ENCODE results near the gene CLEC6A. TPM values are rescaled to one million over a fixed set of nuclear protein-coding genes. Genes with fewer than 3 reads are reported as not detected.
"Not testable (repeated sequence)": the region's sequence is repeated elsewhere in the genome, so short reads cannot be mapped to it uniquely, and the experiment has no call there.

The CLEC6A gene
- polyA plus RNA-seq, 1 donor from 2014 or later: not detected

DNA sequence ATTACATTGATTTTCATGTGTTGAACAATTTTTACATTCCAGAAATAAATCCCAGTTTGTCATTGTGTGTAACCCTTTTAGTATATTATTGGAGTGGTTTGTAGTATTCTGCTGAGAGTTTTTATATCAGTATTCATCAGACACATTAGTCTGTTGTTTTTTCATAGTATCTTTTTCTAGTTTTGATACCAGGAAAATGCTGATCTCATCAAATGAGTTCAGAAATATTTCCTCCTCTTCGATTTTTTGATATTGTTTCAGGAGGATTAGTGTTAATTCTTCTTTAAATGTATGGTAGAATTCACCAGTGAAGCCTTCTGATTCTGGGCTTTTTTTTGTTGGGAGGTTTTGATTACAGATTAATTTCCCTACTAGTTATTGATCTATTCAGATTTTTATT, 15.3 kb downstream of the CLEC6A start:
- no peaks in the 10 kb centered on the region for H3K36me3 Mint-ChIP-seq
- H3K4me1 Mint-ChIP-seq: no peaks in the 10 kb centered on the region
- no peak overlapping the region for H3K27ac Mint-ChIP-seq
- H3K9me3 Mint-ChIP-seq: peaks cover 3 to 8% (median 3%) of the 10 kb centered on the region in 3 donors
- H3K27me3 Mint-ChIP-seq: peaks cover 3% of the 10 kb centered on the region
- H3K4me3 Mint-ChIP-seq: no peak overlapping the region

DNA sequence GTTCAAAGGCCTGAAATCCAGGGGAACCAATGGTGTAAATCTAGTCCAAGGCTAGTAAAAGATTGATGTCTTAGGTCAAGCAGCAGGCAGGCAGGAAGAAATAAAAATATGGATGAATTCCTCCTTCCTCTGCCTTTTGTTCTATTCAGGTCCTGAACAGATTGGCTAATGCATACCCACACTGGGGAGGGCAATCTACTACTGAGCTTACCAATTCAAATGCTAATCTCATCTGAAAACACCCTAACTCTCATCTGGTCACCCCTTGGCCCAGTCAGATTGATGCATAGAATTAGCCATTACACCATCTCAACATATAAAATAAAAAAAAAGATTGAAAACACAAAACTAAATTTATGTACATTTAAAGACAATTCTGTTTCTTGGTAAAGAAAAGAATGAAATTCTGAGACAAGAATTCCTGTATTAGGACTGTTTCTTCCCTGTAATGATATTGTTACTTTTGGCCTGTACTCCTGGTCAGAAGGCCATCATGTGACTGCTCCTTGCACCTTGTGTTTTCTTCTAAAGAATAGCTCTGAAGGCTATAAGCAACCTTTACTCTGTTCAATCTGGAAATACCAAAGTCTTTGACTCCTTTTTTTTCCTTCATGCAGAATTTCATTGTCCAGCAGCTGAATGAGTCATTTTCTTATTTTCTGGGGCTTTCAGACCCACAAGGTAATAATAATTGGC, 19.9 kb downstream of the CLEC6A start:
- Mint-ChIP-seq H3K27me3 (peaks cover 5% of the 10 kb centered on the region), H3K9me3 (no peaks in the 10 kb centered on the region), H3K36me3 (no peaks in the 10 kb centered on the region), H3K4me3 (no peak overlapping the region), H3K27ac (no peak overlapping the region), H3K4me1 (no peaks in the 10 kb centered on the region)

GRCh38 chr12:8482571-8483061, 26.9 kb downstream of the CLEC6A start:
- Mint-ChIP-seq H3K27me3 (peaks cover 12% of the 10 kb centered on the region), H3K36me3 (no peaks in the 10 kb centered on the region), H3K27ac (no peak overlapping the region), H3K9me3 (peaks cover 0 to 9% (median 4%) of the 10 kb centered on the region in 3 donors), H3K4me1 (no peaks in the 10 kb centered on the region), H3K4me3 (no peak overlapping the region)

- peaks cover 12% of the 10 kb centered on the region for H3K27me3 Mint-ChIP-seq
- no peaks in the 10 kb centered on the region for H3K36me3 Mint-ChIP-seq
- H3K27ac Mint-ChIP-seq: no peak overlapping the region
- no peak overlapping the region for H3K4me3 Mint-ChIP-seq
- peaks cover 0 to 10% (median 5%) of the 10 kb centered on the region in 3 donors for H3K9me3 Mint-ChIP-seq
- no peaks in the 10 kb centered on the region for H3K4me1 Mint-ChIP-seq
These were observed 27.3 kb downstream of the CLEC6A start for GRCh38 chr12:8483079-8483478.

- Mint-ChIP-seq H3K27ac (no peak overlapping the region), H3K36me3 (no peaks in the 10 kb centered on the region), H3K27me3 (peaks cover 10% of the 10 kb centered on the region), H3K9me3 (peaks cover 0 to 7% (median 3%) of the 10 kb centered on the region in 3 donors), H3K4me1 (peaks cover 6 to 8% (median 7%) of the 10 kb centered on the region in 3 donors), H3K4me3 (no peak overlapping the region)
These were observed 36.1 kb downstream of the CLEC6A start for GRCh38 chr12:8491646-8492530.

DNA sequence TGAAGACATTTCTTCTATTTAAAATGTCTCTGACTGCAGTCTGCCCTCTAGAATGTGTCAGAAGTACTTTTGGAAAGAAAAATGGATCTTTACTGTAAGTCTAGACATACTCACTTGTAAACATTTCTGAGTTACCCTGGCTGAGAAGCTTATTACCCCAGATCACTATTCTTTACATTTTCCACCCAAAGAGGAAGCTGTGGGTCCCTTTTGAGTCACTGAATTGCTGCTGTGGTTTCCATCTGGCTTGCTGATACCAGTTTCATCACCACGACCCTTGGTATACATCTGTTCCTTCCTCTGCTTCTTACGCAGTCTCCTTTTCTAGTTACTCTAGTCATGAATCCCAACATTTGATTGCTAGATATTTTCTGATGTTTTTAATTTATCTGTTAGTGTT, 37.3 kb downstream of the CLEC6A start:
- Mint-ChIP-seq H3K9me3 (peaks cover 0 to 3% (median 0%) of the 10 kb centered on the region in 3 donors), H3K4me3 (no peak overlapping the region), H3K4me1 (peaks cover 6 to 8% (median 7%) of the 10 kb centered on the region in 3 donors), H3K27ac (no peak overlapping the region), H3K36me3 (no peaks in the 10 kb centered on the region), H3K27me3 (peaks cover 8% of the 10 kb centered on the region)

DNA sequence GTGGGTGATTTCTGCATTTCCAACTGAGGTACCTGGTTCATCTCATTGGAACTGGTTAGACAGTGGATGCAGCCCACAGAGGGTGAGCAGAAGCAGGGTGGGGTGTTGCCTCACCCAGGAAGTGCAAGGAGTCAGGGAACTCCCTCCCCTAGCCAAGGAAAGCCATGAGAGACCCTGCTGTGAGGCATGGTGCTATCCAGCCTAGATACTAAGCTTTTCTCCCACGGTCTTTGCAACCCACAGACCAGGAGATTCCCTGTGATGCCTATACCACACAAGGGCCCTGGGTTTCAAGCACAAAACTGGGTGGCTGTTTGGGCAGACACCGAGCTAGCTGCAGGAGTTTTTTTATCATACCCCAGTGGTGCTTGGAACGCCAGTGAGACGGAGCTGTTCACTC, 39.9 kb downstream of the CLEC6A start:
- not testable (repeated sequence) for H3K36me3 Mint-ChIP-seq, H3K4me3 Mint-ChIP-seq, H3K27ac Mint-ChIP-seq, H3K4me1 Mint-ChIP-seq, H3K9me3 Mint-ChIP-seq
- H3K27me3 Mint-ChIP-seq: peaks cover 10% of the 10 kb centered on the region

DNA sequence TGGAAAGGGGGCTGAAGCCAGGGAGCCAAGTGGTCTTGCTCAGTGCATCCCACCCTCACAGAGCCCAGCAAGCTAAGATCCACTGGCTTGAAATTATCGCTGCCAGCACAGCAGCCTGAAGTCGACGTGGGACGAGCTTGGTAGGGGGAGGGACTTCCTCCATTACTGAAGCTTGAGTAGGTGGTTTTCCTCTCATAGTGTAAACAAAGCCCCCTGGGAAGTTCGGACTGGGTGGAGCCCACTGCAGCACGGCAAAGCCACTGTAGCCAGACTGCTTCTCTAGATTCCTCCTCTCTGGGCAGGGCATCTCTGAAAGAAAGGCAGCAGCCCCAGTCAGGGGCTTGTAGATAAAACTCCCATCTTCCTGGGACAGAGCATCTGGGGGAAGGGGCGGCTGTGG, 40.3 kb downstream of the CLEC6A start:
- H3K9me3 Mint-ChIP-seq, H3K4me1 Mint-ChIP-seq, H3K36me3 Mint-ChIP-seq, H3K27ac Mint-ChIP-seq, H3K4me3 Mint-ChIP-seq: not testable (repeated sequence)
- H3K27me3 Mint-ChIP-seq: peaks cover 10% of the 10 kb centered on the region

DNA sequence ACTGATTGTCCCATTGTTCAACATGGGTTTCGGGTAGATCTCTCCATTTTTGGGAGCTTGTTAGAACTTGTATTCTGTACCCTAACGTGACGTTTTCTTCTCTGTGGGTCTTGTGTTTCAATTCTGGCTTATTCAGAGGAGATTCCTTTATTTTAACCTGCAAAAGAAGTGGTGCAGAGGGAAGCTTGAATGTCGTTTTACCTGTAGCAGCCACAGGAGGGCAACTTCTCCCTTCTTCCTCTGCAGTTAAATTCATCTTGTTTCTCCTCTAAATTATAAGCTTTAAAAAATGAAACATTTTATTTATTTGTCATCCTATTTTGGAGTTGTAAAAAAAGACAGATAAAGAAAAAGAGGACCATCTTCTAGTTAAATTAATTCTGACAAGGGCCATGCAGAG, 43.9 kb downstream of the CLEC6A start:
- Mint-ChIP-seq H3K4me1 (peaks cover 5 to 6% (median 5%) of the 10 kb centered on the region in 3 donors), H3K36me3 (no peaks in the 10 kb centered on the region), H3K27me3 (peaks cover 12% of the 10 kb centered on the region), H3K4me3 (no peak overlapping the region), H3K27ac (no peak overlapping the region), H3K9me3 (no peaks in the 10 kb centered on the region)

DNA sequence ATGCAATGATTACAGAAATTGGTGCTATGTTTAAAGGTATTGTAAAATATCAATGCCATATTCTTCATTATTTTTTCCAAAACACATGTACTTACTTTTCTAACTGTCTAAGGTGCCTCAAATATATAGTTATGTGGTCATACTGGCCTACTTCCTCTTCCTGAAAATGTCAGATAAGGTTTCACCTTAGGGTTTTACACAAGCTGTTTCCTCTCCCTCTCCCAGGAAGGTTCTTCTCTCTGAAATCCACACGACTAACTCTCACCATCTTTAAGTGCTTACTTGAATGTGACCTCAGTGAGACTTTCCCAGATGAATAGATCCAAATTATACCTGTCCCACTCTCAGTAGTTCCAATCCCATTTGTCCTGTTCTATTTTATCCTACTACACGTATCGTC, 46.0 kb downstream of the CLEC6A start:
- H3K4me3 Mint-ChIP-seq: no peak overlapping the region
- H3K27ac Mint-ChIP-seq: no peak overlapping the region
- H3K27me3 Mint-ChIP-seq: peaks cover 10% of the 10 kb centered on the region
- no peaks in the 10 kb centered on the region for H3K9me3 Mint-ChIP-seq
- H3K4me1 Mint-ChIP-seq: peaks cover 5 to 6% (median 5%) of the 10 kb centered on the region in 3 donors
- H3K36me3 Mint-ChIP-seq: no peaks in the 10 kb centered on the region

DNA sequence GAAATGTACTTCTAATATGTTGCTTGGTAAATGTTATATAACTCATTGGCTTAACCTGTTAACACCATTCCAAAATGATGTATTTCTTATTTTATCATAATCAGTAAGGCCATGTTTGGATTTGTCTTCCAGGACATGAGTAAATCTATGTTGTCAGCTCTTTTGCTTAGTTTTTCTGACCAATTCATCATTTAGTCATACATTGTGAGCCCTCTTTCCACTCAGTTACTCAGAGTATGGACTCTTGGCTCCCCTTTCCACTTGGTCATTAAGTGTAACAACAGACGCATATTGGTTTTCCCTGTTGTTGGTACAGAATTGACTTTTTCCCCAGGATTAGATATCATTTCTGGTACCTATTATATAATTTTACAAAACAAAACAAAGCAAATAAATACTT, 48.6 kb downstream of the CLEC6A start:
- Mint-ChIP-seq H3K27me3 (peaks cover 10% of the 10 kb centered on the region), H3K4me1 (peaks cover 11 to 12% (median 11%) of the 10 kb centered on the region in 3 donors), H3K9me3 (no peaks in the 10 kb centered on the region), H3K27ac (no peak overlapping the region), H3K36me3 (no peaks in the 10 kb centered on the region), H3K4me3 (no peak overlapping the region)

DNA sequence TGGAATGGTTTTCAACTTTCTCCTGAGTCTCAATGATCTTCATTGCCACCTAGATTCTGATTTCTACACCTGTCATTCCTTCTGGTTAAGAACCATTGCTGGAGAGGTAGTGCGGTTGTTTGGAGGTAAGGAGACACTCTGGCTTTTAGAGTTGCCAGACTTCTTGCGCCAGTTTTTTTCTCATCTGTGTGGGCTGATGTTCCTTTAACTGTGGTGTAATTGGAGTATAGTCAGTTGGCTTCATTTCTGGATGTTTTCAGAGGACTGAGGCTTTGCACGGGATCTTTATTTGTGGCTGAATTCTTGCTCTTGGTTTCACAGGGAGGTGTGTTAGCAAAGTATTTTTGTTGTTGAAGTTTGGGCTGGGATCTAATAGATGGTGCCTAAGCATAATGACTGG, 51.8 kb downstream of the CLEC6A start:
- Mint-ChIP-seq H3K36me3 (no peaks in the 10 kb centered on the region), H3K4me3 (no peak overlapping the region), H3K27ac (no peak overlapping the region), H3K27me3 (peaks cover 18% of the 10 kb centered on the region), H3K9me3 (no peaks in the 10 kb centered on the region), H3K4me1 (peaks cover 10 to 17% (median 11%) of the 10 kb centered on the region in 3 donors)

DNA sequence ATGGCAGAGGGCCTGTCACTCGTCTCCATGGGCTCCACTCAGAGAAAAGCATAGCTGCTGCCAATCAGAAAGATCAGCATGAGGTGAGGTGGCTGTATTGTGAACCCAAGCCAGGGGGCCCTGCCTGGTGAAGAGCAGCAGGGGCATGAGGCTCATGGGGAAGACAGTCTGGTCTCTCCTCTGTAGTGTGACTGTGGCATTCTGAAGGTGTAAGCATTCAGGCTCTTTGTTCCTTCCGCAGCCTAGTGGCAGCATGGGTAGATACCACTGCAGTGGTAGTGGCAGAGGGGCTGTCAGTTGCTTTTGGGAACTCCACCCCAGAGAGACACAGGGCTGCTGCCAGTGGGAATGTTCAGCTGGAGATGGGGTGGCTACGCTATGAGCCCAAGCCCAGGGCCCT, 52.5 kb downstream of the CLEC6A start:
- Mint-ChIP-seq H3K4me3 (peak overlapping the region in 1 of 4 donors; percentile 33), H3K27ac (no peak overlapping the region), H3K27me3 (peaks cover 18% of the 10 kb centered on the region), H3K9me3 (no peaks in the 10 kb centered on the region), H3K4me1 (peaks cover 10 to 17% (median 11%) of the 10 kb centered on the region in 3 donors), H3K36me3 (no peaks in the 10 kb centered on the region)

GRCh38 chr12:8508910-8509841, 53.4 kb downstream of the CLEC6A start:
- Mint-ChIP-seq H3K36me3 (no peaks in the 10 kb centered on the region), H3K4me3 (peak overlapping the region in 2 of 4 donors; percentile 54 to 64), H3K9me3 (no peaks in the 10 kb centered on the region), H3K4me1 (peaks cover 10 to 17% (median 11%) of the 10 kb centered on the region in 3 donors), H3K27me3 (peaks cover 18% of the 10 kb centered on the region), H3K27ac (peak overlapping the region in 1 of 3 donors; percentile 14)

All from IgD-negative memory B cell (primary cell).